GM23248 (cell line): ENCODE data around the gene USP6.
"Not testable (repeated sequence)": the region's sequence is repeated elsewhere in the genome, so short reads cannot be mapped to it uniquely, and the experiment has no call there.

ENCODE experiments used
- EZH2 ChIP-seq: fragments of 200-600 bp; sonication (generic); IDR thresholded peaks from 2 replicates; pipeline ENCODE4 v1.6.1; 2018; ENCODE audit warnings: antibody characterized with exemption, mild to moderate bottlenecking; ENCODE audit not compliant: insufficient read depth, poor library complexity, severe bottlenecking
- EZH2phosphoT487 ChIP-seq: fragments of 200-600 bp; sonication (generic); IDR thresholded peaks from 2 replicates; pipeline ENCODE4 v1.6.1; 2018; ENCODE audit warnings: antibody characterized with exemption, moderate library complexity, mild to moderate bottlenecking, low read depth; ENCODE audit not compliant: insufficient read depth

DNA sequence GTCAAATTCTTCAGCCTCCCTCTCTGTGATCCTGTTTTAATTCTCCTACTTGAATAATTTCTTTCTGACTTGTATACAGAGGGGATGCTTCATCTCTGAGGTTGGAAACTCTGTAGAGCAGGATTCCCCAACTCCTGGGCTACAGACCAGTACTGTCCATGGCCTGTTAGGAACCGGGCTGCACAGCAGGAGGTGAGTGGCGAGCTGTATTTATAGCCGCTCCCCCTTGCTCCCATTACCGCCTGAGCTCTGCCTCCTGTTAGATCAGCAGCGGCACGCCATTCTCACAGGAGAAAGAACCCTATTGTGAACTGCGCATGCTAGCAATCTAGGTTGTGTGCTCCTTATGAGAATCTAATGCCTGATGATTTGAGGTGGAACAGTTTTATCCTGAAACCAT is 59.2 kb downstream of the USP6 start:
- TF ChIP-seq EZH2, EZH2phosphoT487: not testable (repeated sequence)
